IMR-90 (cell line): ENCODE data around the gene STK10. TPM values are rescaled to one million over a fixed set of nuclear protein-coding genes. Genes with fewer than 3 reads are reported as not detected.

ENCODE experiments used
- ATAC-seq: fragments of 200-7000 bp; cut with Tn5 transposase; 2 replicates; pipeline ENCODE4 v1.9.1; 2020; ENCODE audit warnings: low read depth, mild to moderate bottlenecking, moderate library complexity
- BruUV-seq: library from RNA; stranded (reverse); fragments of 400-500 nt; replicated peaks from 2 replicates; lab custom pipeline; 2021; lab: Mats Ljungman, UMichigan
- CTCF ChIA-PET: fragments of 300-600 bp; formaldehyde crosslinking; extraction: SDS; loops from one replicate; lab custom pipeline; 2021; ENCODE audit warnings: antibody characterized with exemption; lab: Yijun Ruan, JAX
- POLR2A ChIA-PET: fragments of 300-600 bp; sonication (Branson Sonifier 250); formaldehyde crosslinking; loops from one replicate; lab custom pipeline; 2022; ENCODE audit warnings: antibody characterized with exemption; ENCODE audit not compliant: unreplicated experiment; lab: Charles Lee
- DNase-seq: peaks from one replicate; pipeline ENCODE4 v3.0.0; 2013
- H2AFZ ChIP-seq: replicated peaks from 2 replicates; pipeline ENCODE3; 2013; ENCODE audit warnings: low read length, mild to moderate bottlenecking; ENCODE audit not compliant: poor library complexity
- H2AK5ac ChIP-seq: 2 replicates; pipeline ENCODE4 v1.6.1; 2013; ENCODE audit warnings: low read depth, low read length, inconsistent platforms
- H2AK9ac ChIP-seq: replicated peaks from 2 replicates; pipeline ENCODE3; 2013; ENCODE audit warnings: mild to moderate bottlenecking, low read depth, low read length, moderate library complexity; ENCODE audit not compliant: poor library complexity
- H2BK120ac ChIP-seq: 2 replicates; pipeline ENCODE4 v1.6.1; 2013; ENCODE audit warnings: low read depth, low read length, inconsistent platforms
- H2BK15ac ChIP-seq: 3 replicates; pipeline ENCODE4 v1.6.1; 2013; ENCODE audit warnings: low read depth, low read length, inconsistent platforms
- H2BK20ac ChIP-seq: 2 replicates; pipeline ENCODE4 v1.6.1; 2013; ENCODE audit warnings: low read depth, mild to moderate bottlenecking, inconsistent platforms, low read length, moderate library complexity
- H2BK5ac ChIP-seq: 2 replicates; pipeline ENCODE4 v1.6.1; 2013; ENCODE audit warnings: mild to moderate bottlenecking, low read depth, low read length, inconsistent platforms; ENCODE audit not compliant: poor library complexity, severe bottlenecking
- H3K14ac ChIP-seq: replicated peaks from 2 replicates; pipeline ENCODE4 v1.6.1; 2013; ENCODE audit warnings: low read depth, low read length, inconsistent platforms
- H3K18ac ChIP-seq: 2 replicates; pipeline ENCODE4 v1.6.1; 2013; ENCODE audit warnings: low read depth, low read length, control low read depth
- H3K23ac ChIP-seq: 2 replicates; pipeline ENCODE4 v1.6.1; 2013; ENCODE audit warnings: low read depth, low read length, inconsistent platforms
- H3K27ac ChIP-seq: 2 replicates; pipeline ENCODE4 v1.5.1; 2013; ENCODE audit warnings: mild to moderate bottlenecking, control low read depth, low read length; ENCODE audit not compliant: insufficient read depth
- H3K27me3 ChIP-seq: 2 replicates; pipeline ENCODE4 v1.6.1; 2013; ENCODE audit warnings: low read length; ENCODE audit not compliant: control insufficient read depth, insufficient read depth
- H3K36me3 ChIP-seq: 2 replicates; pipeline ENCODE4 v1.6.1; 2013; ENCODE audit warnings: low read length, mixed read lengths; ENCODE audit not compliant: control insufficient read depth, insufficient read depth
- H3K4ac ChIP-seq: 2 replicates; pipeline ENCODE4 v1.6.1; 2013; ENCODE audit warnings: low read depth, low read length, inconsistent platforms
- H3K4me1 ChIP-seq: 2 replicates; pipeline ENCODE4 v1.6.1; 2013; ENCODE audit warnings: low read length, mixed read lengths; ENCODE audit not compliant: control insufficient read depth, insufficient read depth
- H3K4me2 ChIP-seq: 2 replicates; pipeline ENCODE4 v1.6.1; 2013; ENCODE audit warnings: low read depth, mild to moderate bottlenecking, control low read depth, low read length, moderate library complexity
- H3K4me3 ChIP-seq: 2 replicates; pipeline ENCODE4 v1.5.1; 2013; ENCODE audit warnings: low read depth, mild to moderate bottlenecking, control low read depth, low read length, moderate library complexity; ENCODE audit not compliant: insufficient read depth
- H3K56ac ChIP-seq: 2 replicates; pipeline ENCODE4 v1.6.1; 2013; ENCODE audit warnings: low read length, inconsistent platforms; ENCODE audit not compliant: insufficient read depth; ENCODE audit errors: extremely low read depth
- H3K79me1 ChIP-seq, 2 experiments: 2 replicates each; pipeline ENCODE4 v1.6.1; 2013; ENCODE audit warnings: low read length in 2 of 2, inconsistent platforms in 1 of 2, low read depth in 1 of 2
- H3K9ac ChIP-seq: 2 replicates; pipeline ENCODE4 v1.6.1; 2013; ENCODE audit warnings: low read depth, low read length, control low read depth
- H3K9me1 ChIP-seq: 2 replicates; pipeline ENCODE4 v1.6.1; 2013; ENCODE audit warnings: low read length, inconsistent platforms; ENCODE audit not compliant: insufficient read depth
- H3K9me3 ChIP-seq: 2 replicates; pipeline ENCODE4 v1.6.1; 2013; ENCODE audit warnings: low read length; ENCODE audit not compliant: control insufficient read depth, insufficient read depth
- H4K20me1 ChIP-seq: 2 replicates; pipeline ENCODE4 v1.6.1; 2013; ENCODE audit warnings: low read length, inconsistent platforms; ENCODE audit not compliant: insufficient read depth
- H4K5ac ChIP-seq: 2 replicates; pipeline ENCODE4 v1.6.1; 2013; ENCODE audit warnings: mild to moderate bottlenecking, low read depth, low read length, control low read depth
- H4K8ac ChIP-seq, 2 experiments: 2 replicates each; pipeline ENCODE4 v1.6.1; 2013; ENCODE audit warnings: low read depth in 2 of 2, low read length in 2 of 2, control low read depth in 1 of 2, inconsistent platforms in 1 of 2
- H4K91ac ChIP-seq: 2 replicates; pipeline ENCODE4 v1.6.1; 2013; ENCODE audit warnings: low read depth, low read length, inconsistent platforms; ENCODE audit not compliant: insufficient read depth
- CEBPB ChIP-seq: IDR thresholded peaks from 2 replicates; pipeline ENCODE4 v1.6.1; 2012; ENCODE audit warnings: low read depth, low read length, improper control_type of control experiment
- CHD1 ChIP-seq: IDR thresholded peaks from 2 replicates; pipeline ENCODE4 v1.6.1; 2012; ENCODE audit warnings: low read depth, low read length, improper control_type of control experiment
- MAZ ChIP-seq: IDR thresholded peaks from 2 replicates; pipeline ENCODE4 v1.6.1; 2012; ENCODE audit warnings: low read depth, mild to moderate bottlenecking, low read length, improper control_type of control experiment, moderate library complexity, borderline replicate concordance
- MXI1 ChIP-seq: IDR thresholded peaks from 2 replicates; pipeline ENCODE4 v1.6.1; 2012; ENCODE audit warnings: low read depth, mild to moderate bottlenecking, low read length, moderate library complexity, borderline replicate concordance
- USF2 ChIP-seq: fragments of 150-350 bp; IDR thresholded peaks from 2 replicates; pipeline ENCODE4 v1.6.1; 2017; ENCODE audit warnings: mild to moderate bottlenecking, antibody characterized with exemption, low read length, low read depth
- WGBS, 2 experiments: methylation state at CpG; one replicate each; pipeline versions ENCODE4 v1.1.5 to v1.1.7; 2013; ENCODE audit warnings: missing lambda C conversion rate in 2 of 2; ENCODE audit not compliant: insufficient read length in 1 of 2; ENCODE audit errors: extremely low coverage in 2 of 2; 5-methylcytosine and 5-hydroxymethylcytosine counted together
- dilution Hi-C: fragments of 300-500 bp; cut with HindIII; formaldehyde crosslinking; loops from one replicate; pipeline ENCODE4 v1.14.3; 2018; ENCODE audit warnings: low sequenced_read_pairs; ENCODE audit not compliant: unreplicated experiment
- in situ Hi-C: fragments of 300-500 bp; cut with MboI; formaldehyde crosslinking; loops from 3 replicates; pipeline ENCODE4 v1.14.3; 2019; ENCODE audit warnings: low sequenced_read_pairs, inconsistent platforms, mixed read lengths
- intact Hi-C: fragments of 100-400 bp; cut with micrococcal nuclease; formaldehyde crosslinking; loops from 2 replicates; pipeline ENCODE4 v1.10.0; 2022
- polyA plus RNA-seq, 3 experiments: library from polyadenylated mRNA; depleted of rRNA; stranded (reverse); fragments of >200 nt; gene quantifications; 2 replicates each; pipeline ENCODE4 v1.2.3, GENCODE V29; 2012; ENCODE audit warnings: low replicate concordance in 1 of 3
- total RNA-seq: library from RNA; depleted of rRNA; stranded (reverse); fragments of >200 nt; gene quantifications from 2 replicates; pipeline ENCODE4 v1.2.3, GENCODE V29; 2012

STK10 gene
- total and polyA plus RNA-seq, 2 of the 4 experiments (the other 2 are of a cell fraction): 15.4 to 18.5 TPM

GRCh38 chr5:172042183-172042582, 145.8 kb downstream of the STK10 start:
- H2AFZ ChIP-seq: no peak overlapping the region
- no peak overlapping the region for H2BK15ac ChIP-seq
- no peak overlapping the region for H2BK120ac ChIP-seq
- no peak overlapping the region for H4K8ac ChIP-seq
- H3K36me3 ChIP-seq: peaks cover 12% of the 10 kb centered on the region; the same call in 1 of the 2 replicates
- no peaks in the 10 kb centered on the region for H4K20me1 ChIP-seq
- peaks cover 4% of the 10 kb centered on the region; the same call in 1 of the 2 replicates for H3K9me1 ChIP-seq
- H2AK5ac ChIP-seq: no peak overlapping the region
- H2BK5ac ChIP-seq: no peak overlapping the region
- H3K4me2 ChIP-seq: no peak overlapping the region
- dilution Hi-C loops (no loop called here), in situ Hi-C loops (loop anchor here (10.0 to 25.0 kb wide), 3 partner anchors 127 to 627 kb away; partner anchors contain the start of gene FGF18), intact Hi-C loops (loop anchor here (5.0 kb wide), 1 partner anchor 410 kb away; no protein-coding TSS in a partner anchor)
- H3K27me3 ChIP-seq: no peaks in the 10 kb centered on the region
- no peak overlapping the region for H3K4me3 ChIP-seq
- ChIA-PET CTCF (no interaction called here), POLR2A (no interaction called here)
- H3K9me3 ChIP-seq: no peaks in the 10 kb centered on the region
- 93% methylated on average over 6 of the region's 13 CpGs; no CpG with 5 or more reads in 1 of the 2 experiments for WGBS, 2 experiments
- H3K18ac ChIP-seq: no peak overlapping the region
- no peak overlapping the region for H4K91ac ChIP-seq
- no peak for ATAC-seq
- no peak overlapping the region for H3K14ac ChIP-seq
- no peak for DNase-seq
- H3K4ac ChIP-seq: no peak overlapping the region
- H3K56ac ChIP-seq: no peak overlapping the region
- no peak overlapping the region for H3K27ac ChIP-seq
- H3K9ac ChIP-seq: no peak overlapping the region
- no peaks in the 10 kb centered on the region for H3K4me1 ChIP-seq
- no peak for TF ChIP-seq CEBPB
- no peak for TF ChIP-seq MXI1
- no peak for TF ChIP-seq CHD1
- no peak for TF ChIP-seq USF2
- TF ChIP-seq MAZ: no peak
- no peak overlapping the region for H3K23ac ChIP-seq
- H3K79me1 ChIP-seq: no peaks in the 10 kb centered on the region
- H2BK20ac ChIP-seq: no peak overlapping the region
- H4K5ac ChIP-seq: no peak overlapping the region
- no peak overlapping the region for H2AK9ac ChIP-seq
- no TSS peak for BruUV-seq
